ENCODE data around the gene RAB9B.

RAB9B gene

DNA sequence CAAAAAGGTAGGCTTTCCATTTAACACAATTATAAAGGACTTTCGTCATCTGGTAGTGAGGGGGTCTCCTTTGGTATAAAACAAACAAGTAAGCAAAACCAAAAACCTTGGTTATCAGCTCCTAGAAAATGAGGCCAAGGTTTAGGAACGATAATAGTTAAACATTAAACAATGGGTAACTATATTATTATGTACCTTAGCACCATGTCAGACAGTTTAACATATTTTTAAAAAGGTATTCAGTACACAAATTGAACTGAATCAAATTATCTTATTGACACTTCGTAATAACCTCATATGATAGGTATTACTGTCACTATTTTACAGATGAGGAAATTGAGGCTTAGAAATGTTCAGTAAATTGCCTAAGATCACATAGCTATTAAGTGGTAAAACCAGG, 32.1 kb upstream of the RAB9B start:
- DNase-seq (ENCODE audit: low read depth): no peak
- TF ChIP-seq MYC (IDR thresholded peaks at IDR 0.05; ENCODE audit: low read depth, low read length): no peak
- TF ChIP-seq, protein P1, sequence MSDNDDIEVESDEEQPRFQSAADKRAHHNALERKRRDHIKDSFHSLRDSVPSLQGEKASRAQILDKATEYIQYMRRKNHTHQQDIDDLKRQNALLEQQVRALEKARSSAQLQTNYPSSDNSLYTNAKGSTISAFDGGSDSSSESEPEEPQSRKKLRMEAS (IDR thresholded peaks at IDR 0.05; ENCODE audit: low read depth, low read length): no peak
- TF ChIP-seq POLR2A (IDR thresholded peaks at IDR 0.05; ENCODE audit: extremely low read depth, insufficient read length): no peak
- TF ChIP-seq, protein P2, sequence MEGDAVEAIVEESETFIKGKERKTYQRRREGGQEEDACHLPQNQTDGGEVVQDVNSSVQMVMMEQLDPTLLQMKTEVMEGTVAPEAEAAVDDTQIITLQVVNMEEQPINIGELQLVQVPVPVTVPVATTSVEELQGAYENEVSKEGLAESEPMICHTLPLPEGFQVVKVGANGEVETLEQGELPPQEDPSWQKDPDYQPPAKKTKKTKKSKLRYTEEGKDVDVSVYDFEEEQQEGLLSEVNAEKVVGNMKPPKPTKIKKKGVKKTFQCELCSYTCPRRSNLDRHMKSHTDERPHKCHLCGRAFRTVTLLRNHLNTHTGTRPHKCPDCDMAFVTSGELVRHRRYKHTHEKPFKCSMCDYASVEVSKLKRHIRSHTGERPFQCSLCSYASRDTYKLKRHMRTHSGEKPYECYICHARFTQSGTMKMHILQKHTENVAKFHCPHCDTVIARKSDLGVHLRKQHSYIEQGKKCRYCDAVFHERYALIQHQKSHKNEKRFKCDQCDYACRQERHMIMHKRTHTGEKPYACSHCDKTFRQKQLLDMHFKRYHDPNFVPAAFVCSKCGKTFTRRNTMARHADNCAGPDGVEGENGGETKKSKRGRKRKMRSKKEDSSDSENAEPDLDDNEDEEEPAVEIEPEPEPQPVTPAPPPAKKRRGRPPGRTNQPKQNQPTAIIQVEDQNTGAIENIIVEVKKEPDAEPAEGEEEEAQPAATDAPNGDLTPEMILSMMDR (IDR thresholded peaks at IDR 0.05; ENCODE audit: low read depth, low read length): no peak
- H3K4me3 ChIP-seq (ENCODE audit: low read depth, low read length): no peak overlapping the region

DNA sequence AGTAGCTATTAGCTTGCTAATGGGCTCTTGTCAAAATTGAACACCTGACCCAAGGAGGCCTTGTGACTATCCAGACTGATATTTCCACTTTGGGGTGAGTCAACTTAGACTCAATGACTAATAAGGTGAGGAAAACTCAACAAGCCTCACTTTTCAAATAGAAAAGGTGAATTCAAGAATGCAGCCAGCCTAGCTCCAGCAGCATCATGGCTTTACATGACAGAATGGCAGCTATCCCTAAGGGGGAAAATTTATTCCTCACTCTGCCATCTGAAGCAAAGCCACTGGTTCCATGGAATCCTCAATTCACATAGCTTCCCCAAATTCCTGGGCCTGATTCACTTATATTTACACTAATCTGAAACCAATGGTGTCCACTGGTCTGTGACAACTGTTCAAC, 29.1 kb upstream of the RAB9B start:
- no peak overlapping the region for H3K4me3 ChIP-seq (ENCODE audit: low read depth, low read length)
- TF ChIP-seq, protein P1 (IDR thresholded peaks at IDR 0.05; ENCODE audit: low read depth, low read length): no peak
- TF ChIP-seq, protein P2 (IDR thresholded peaks at IDR 0.05; ENCODE audit: low read depth, low read length): no peak
- TF ChIP-seq MYC (IDR thresholded peaks at IDR 0.05; ENCODE audit: low read depth, low read length): no peak
- TF ChIP-seq POLR2A (IDR thresholded peaks at IDR 0.05; ENCODE audit: extremely low read depth, insufficient read length): no peak
- no peak for DNase-seq (ENCODE audit: low read depth)

DNA sequence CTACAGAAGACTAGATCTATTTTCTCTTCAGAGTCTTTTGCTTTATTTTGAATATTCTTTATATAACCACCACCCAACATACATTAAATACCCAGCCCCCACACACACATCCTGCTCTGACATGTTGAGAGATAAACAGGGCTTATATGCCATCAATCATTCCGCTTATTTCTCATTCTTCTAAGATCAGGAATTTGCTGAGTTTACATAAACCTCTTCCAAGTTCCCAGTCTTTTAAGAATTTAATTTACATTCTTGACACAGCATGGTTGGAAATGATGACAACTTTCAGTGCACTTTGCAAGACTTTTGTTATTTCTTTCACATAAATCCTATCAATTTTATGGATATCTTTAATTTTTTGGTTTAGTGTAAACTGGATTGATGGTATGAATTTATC, 17.5 kb upstream of the RAB9B start:
- H3K4me3 ChIP-seq (ENCODE audit: low read depth, low read length): no peak overlapping the region
- no peak for DNase-seq (ENCODE audit: low read depth)
- TF ChIP-seq POLR2A (IDR thresholded peaks at IDR 0.05; ENCODE audit: extremely low read depth, insufficient read length): no peak
- TF ChIP-seq MYC (IDR thresholded peaks at IDR 0.05; ENCODE audit: low read depth, low read length): no peak
- TF ChIP-seq, protein P2 (IDR thresholded peaks at IDR 0.05; ENCODE audit: low read depth, low read length): no peak
- TF ChIP-seq, protein P1 (IDR thresholded peaks at IDR 0.05; ENCODE audit: low read depth, low read length): no peak

DNA sequence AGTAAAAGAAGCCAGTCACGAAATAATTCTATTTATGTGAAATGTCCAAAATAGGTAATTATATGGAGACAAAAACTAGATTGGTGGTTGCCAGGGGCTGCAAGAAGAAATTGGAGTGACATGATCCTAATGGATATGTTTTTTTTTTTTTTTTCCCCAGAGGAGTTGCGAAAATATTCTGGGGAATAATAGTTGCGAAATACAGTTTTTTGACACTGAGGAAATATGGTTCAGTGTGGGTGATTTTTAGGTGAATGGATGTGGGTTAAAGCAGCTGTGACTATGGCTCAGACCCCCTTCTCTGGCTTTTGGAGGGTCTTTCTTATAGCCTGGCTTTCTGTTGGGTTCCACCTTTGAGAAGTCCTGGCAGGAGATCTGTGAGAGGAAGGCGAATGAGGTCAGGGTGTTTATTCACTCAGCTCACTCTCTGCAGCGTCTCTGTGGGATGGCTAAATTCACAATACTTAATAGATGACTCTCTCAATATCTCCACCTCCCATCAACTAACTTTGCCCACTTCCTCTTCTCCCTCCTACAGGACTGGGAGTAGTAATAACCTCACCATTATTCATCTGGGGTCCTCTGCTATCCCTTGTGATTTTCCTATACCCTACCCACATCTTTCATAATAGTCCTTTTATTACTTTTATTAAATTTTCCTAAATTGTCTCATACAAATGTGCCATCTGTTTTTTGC, 15.3 kb upstream of the RAB9B start:
- DNase-seq (ENCODE audit: low read depth): peak; percentile 1
- TF ChIP-seq POLR2A (IDR thresholded peaks at IDR 0.05; ENCODE audit: extremely low read depth, insufficient read length) (no peak), MYC (IDR thresholded peaks at IDR 0.05; ENCODE audit: low read depth, low read length) (no peak)
- TF ChIP-seq, protein P1 (IDR thresholded peaks at IDR 0.05; ENCODE audit: low read depth, low read length): no peak
- TF ChIP-seq, protein P2 (IDR thresholded peaks at IDR 0.05; ENCODE audit: low read depth, low read length): no peak
- no peak overlapping the region for H3K4me3 ChIP-seq (ENCODE audit: low read depth, low read length)

DNA sequence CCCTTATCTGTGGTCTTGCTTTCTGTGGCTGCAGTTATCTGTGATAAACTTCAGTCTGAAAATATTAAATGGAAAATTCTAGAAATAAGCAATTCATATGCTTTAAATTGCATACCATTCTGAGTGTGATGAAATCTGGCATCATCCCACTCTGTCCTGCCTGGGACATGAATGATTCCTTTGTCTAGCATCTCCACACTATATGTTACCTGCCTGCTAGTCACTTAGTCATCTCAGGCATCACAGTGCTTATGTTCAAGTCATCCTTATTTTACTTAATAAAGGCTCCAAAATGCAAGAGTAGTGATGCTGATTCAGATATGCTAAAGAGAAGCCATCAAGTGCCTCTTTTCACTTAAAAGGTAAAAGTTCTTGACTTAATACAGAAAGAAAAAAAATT, 14.3 kb upstream of the RAB9B start:
- DNase-seq (ENCODE audit: low read depth): no peak
- TF ChIP-seq MYC (IDR thresholded peaks at IDR 0.05; ENCODE audit: low read depth, low read length): no peak
- TF ChIP-seq POLR2A (IDR thresholded peaks at IDR 0.05; ENCODE audit: extremely low read depth, insufficient read length): no peak
- TF ChIP-seq, protein P2 (IDR thresholded peaks at IDR 0.05; ENCODE audit: low read depth, low read length): no peak
- TF ChIP-seq, protein P1 (IDR thresholded peaks at IDR 0.05; ENCODE audit: low read depth, low read length): no peak
- no peak overlapping the region for H3K4me3 ChIP-seq (ENCODE audit: low read depth, low read length)

Measured in NB4 (cell line).